Heart right ventricle (tissue), 16 donors: ENCODE results near the gene AMER3. TPM values are rescaled to one million over a fixed set of nuclear protein-coding genes. Genes with fewer than 3 reads are reported as not detected.

ENCODE experiments used
- ATAC-seq, 8 donors: fragments of 200-7000 bp; cut with Tn5 transposase; one replicate each; pipeline ENCODE4 v1.9.1; 2020; ENCODE audit warnings: mild to moderate bottlenecking in 8 of 8, moderate library complexity in 8 of 8, moderate number of reproducible peaks in 1 of 8
- DNase-seq, 2 donors: peaks; one replicate each; pipeline ENCODE4 v3.0.0-alpha.2; 2020
- H3K27ac ChIP-seq, 10 donors: fragments of 200-600 bp; sonication (generic) in 2 of 10; one replicate each; pipeline versions ENCODE4 v1.5.0 to v1.8.0; 2020 to 2022; ENCODE audit warnings: mild to moderate bottlenecking in 3 of 10
- H3K27me3 ChIP-seq, 7 donors: fragments of 200-600 bp; one replicate each; pipeline ENCODE4 v1.8.0; 2021 to 2022; ENCODE audit warnings: mild to moderate bottlenecking in 2 of 7
- H3K36me3 ChIP-seq, 9 donors: fragments of 200-600 bp; sonication (generic) in 1 of 9; one replicate each; pipeline versions ENCODE4 v1.5.0 to v1.8.0; 2020 to 2022; ENCODE audit warnings: mild to moderate bottlenecking in 2 of 9
- H3K4me1 ChIP-seq, 9 donors: fragments of 200-600 bp; sonication (generic) in 1 of 9; one replicate each; pipeline versions ENCODE4 v1.5.0 to v1.8.0; 2020 to 2022; ENCODE audit warnings: mild to moderate bottlenecking in 4 of 9
- H3K4me3 ChIP-seq, 10 donors: fragments of 200-600 bp; sonication (generic) in 2 of 10; one replicate each; pipeline versions ENCODE4 v1.5.0 to v1.8.0; 2020 to 2022; ENCODE audit warnings: mild to moderate bottlenecking in 7 of 10, moderate library complexity in 2 of 10
- H3K9me3 ChIP-seq, 11 donors: fragments of 200-600 bp in 10 of 11; sonication (generic) in 2 of 11; one replicate each; pipeline versions ENCODE4 v1.5.0 to v1.8.0; 2013 to 2022; ENCODE audit warnings: mild to moderate bottlenecking in 2 of 11, control low read depth in 1 of 11, moderate library complexity in 1 of 11
- WGBS, 2 donors: extraction: QIAGEN DNeasy Blood & Tissue Kit; methylation state at CpG; one replicate each; pipeline ENCODE4 v1.1.7; 2013; ENCODE audit warnings: inconsistent platforms in 1 of 2; 5-methylcytosine and 5-hydroxymethylcytosine counted together
- intact Hi-C, 10 donors: fragments of 100-400 bp; cut with DNase I; formaldehyde crosslinking; loops; one replicate each; pipeline versions ENCODE4 v1.11.1 to v1.14.2; 2022
- polyA plus RNA-seq, 2 donors: library from polyadenylated mRNA; stranded (reverse); fragments of 200-250 nt; gene quantifications; one replicate each; pipeline ENCODE4 v1.2.3, GENCODE V29; 2013
- total RNA-seq, 10 donors: library from RNA; stranded (reverse); fragmentation: NEBNext Ultra II Directional in 3 of 10; extraction: Animal tissue kit (Norgen Biotek cat#: 25700) in 3 of 10; gene quantifications; one replicate each; pipeline versions ENCODE4 v1.2.1 to v1.2.4, GENCODE V29; 2021 to 2023
- TF ChIP-seq, protein P1 (sequence below), 9 donors: fragments of 200-600 bp; sonication (generic) in 2 of 9; IDR thresholded peaks; one replicate each; pipeline versions ENCODE4 v1.5.0 to v1.8.0; 2021 to 2022; ENCODE audit warnings: antibody characterized with exemption in 9 of 9, mild to moderate bottlenecking in 5 of 9, moderate library complexity in 1 of 9
- donor health status: Arrhythmogenic right ventricular cardiomyopathy.
- donor health status: ischemic (EF 13 %, LVEDD 7.1; RV severe dilation, severe dysfunction).
- donor health status: healthy with polysubstance abuse.
- donor health status: DM: no; HTN: yes; CAD: no.
- donor health status: DM: no; HTN: no; CAD: no.
- donor health status: ischemic (EF 25% LVEDD 6.9; RV normal size, moderate dysfunction).
- donor health status: ischemic (EF 25% LVEDD 5.7; RV mildly dilated, moderate dysfunction).
- donor health status: healthy.
- donor health status: DM: yes; HTN: yes; CAD: no.
- donor health status: Ischemic cardiomyopathy.
- donor health status: ischemic (EF 35%, LVEDD 5.7; RV mildly dilated, moderate dysfunction).
- donor health status: nonischemic (EF 11% LVEDD 7.7; RV severe dilation, severe dysfunction).
- donor health status: DM: yes; HTN: yes; CAD: no.
- donor health status: PGD.
- donor health status: ischemic (EF 29% LVEDD 5.4; RV normal size, mild dysfunction).
- donor health status: nonischemic (EF 23%, LVEDD 6.1; RV moderate dilation, normal function).

The AMER3 gene
- total and polyA plus RNA-seq, 12 donors = not detected

DNA sequence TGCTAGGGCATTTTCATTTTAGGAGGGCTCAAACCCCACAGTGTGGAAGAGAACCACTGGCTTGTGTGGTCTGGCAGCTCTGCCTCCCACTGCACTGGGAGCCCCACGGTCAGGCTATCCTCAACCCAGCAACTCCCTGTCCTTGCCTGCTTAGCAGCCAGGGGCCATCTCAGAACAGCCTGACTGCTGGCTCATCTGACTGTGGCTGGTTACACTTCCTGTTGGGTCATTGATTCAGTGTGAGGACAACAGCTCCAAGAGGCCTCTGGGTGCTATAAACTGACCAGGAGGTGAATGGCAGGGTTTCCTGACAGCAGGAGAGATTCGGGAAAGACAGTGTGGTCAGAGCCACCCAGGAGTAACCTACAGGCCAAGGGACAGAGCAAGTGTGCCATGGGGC, 40.1 kb downstream of the AMER3 start:
- ATAC-seq = no peak
- no peak for DNase-seq
- no peaks in the 10 kb centered on the region for H3K36me3 ChIP-seq
- TF ChIP-seq, protein P1, sequence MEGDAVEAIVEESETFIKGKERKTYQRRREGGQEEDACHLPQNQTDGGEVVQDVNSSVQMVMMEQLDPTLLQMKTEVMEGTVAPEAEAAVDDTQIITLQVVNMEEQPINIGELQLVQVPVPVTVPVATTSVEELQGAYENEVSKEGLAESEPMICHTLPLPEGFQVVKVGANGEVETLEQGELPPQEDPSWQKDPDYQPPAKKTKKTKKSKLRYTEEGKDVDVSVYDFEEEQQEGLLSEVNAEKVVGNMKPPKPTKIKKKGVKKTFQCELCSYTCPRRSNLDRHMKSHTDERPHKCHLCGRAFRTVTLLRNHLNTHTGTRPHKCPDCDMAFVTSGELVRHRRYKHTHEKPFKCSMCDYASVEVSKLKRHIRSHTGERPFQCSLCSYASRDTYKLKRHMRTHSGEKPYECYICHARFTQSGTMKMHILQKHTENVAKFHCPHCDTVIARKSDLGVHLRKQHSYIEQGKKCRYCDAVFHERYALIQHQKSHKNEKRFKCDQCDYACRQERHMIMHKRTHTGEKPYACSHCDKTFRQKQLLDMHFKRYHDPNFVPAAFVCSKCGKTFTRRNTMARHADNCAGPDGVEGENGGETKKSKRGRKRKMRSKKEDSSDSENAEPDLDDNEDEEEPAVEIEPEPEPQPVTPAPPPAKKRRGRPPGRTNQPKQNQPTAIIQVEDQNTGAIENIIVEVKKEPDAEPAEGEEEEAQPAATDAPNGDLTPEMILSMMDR (IDR thresholded peaks at IDR 0.05) = no peak
- no peak overlapping the region for H3K4me3 ChIP-seq
- no peak overlapping the region for H3K27ac ChIP-seq
- no peaks in the 10 kb centered on the region for H3K9me3 ChIP-seq
- peaks cover 5 to 14% (median 12%) of the 10 kb centered on the region in 9 donors for H3K4me1 ChIP-seq
- H3K27me3 ChIP-seq = peaks cover 0 to 23% (median 0%) of the 10 kb centered on the region in 7 donors
- intact Hi-C loops = loop anchor here in 4 of 10 donors (5.0 to 10.0 kb wide), 4 partner anchors 77 to 129 kb away; no protein-coding TSS in a partner anchor
- 61 to 75% methylated on average over 2 of the region's 2 CpGs for WGBS, 2 donors

DNA sequence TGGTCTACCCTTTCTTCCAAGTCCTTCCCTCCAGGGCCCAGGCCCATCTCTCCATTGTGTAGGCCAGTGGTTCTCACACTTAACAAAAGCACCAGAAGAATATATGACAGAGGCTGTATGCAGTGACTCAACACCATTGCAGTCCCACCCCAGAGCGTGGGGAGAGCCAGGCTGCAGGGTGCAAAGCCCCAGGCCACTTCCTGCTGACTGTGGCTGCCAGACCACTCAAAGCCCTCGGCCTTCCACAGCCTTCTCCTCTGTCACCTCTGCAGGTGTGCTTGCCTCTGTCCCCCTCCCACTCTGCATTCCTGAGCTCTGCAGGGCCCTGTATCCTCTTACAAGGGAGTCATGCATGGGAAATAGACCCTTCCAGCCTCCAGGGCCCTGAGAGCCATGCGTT, 41.0 kb downstream of the AMER3 start:
- DNase-seq = no peak
- no peak for ATAC-seq
- intact Hi-C loops = loop anchor here in 6 of 10 donors (2.0 to 10.0 kb wide), 5 partner anchors 76 to 129 kb away; no protein-coding TSS in a partner anchor

GRCh38 chr2:130797493-130798435, 42.4 kb downstream of the AMER3 start:
- ATAC-seq = peak; percentile 94 to 99 (median 96)
- intact Hi-C loops = loop anchor here (1.0 to 10.0 kb wide), 9 partner anchors 75 to 127 kb away; no protein-coding TSS in a partner anchor
- 0% methylated on average over 85 to 96 of the region's 96 CpGs for WGBS, 2 donors

More for the DNA sequence above, 41.0 kb downstream of the AMER3 start:
- Histone ChIP-seq H3K36me3 (no peaks in the 10 kb centered on the region), H3K4me3 (no peak overlapping the region), H3K9me3 (no peaks in the 10 kb centered on the region), H3K27ac (no peak overlapping the region), H3K4me1 (peaks cover 5 to 14% (median 12%) of the 10 kb centered on the region in 9 donors), H3K27me3 (peaks cover 0 to 23% (median 0%) of the 10 kb centered on the region in 7 donors)
- 72 to 73% methylated on average over 3 of the region's 3 CpGs for WGBS, 2 donors
- TF ChIP-seq, protein P1 (IDR thresholded peaks at IDR 0.05) = no peak

More at GRCh38 chr2:130797493-130798435, 42.4 kb downstream of the AMER3 start:
- peak; percentile 89 to 93 for DNase-seq
- H3K27ac ChIP-seq = peak overlapping the region; percentile 55 to 94 (median 90)
- no peaks in the 10 kb centered on the region for H3K9me3 ChIP-seq
- H3K4me3 ChIP-seq = peak overlapping the region; percentile 57 to 89 (median 78)
- TF ChIP-seq, protein P1 (IDR thresholded peaks at IDR 0.05) = peak; percentile 73 to 92 (median 81)
- peaks cover 0 to 20% (median 0%) of the 10 kb centered on the region in 7 donors for H3K27me3 ChIP-seq
- no peaks in the 10 kb centered on the region for H3K36me3 ChIP-seq
- H3K4me1 ChIP-seq = peaks cover 5 to 14% (median 12%) of the 10 kb centered on the region in 9 donors
